HFF-Myc (cell line): ENCODE results near the gene PRDM12.

Source experiments
- DNase-seq: peaks from one replicate; pipeline ENCODE4 v3.0.0-alpha.2; 2011; ENCODE audit warnings: low read depth; ENCODE audit errors: extremely low read depth
- H3K4me3 ChIP-seq: replicated peaks from 2 replicates; pipeline ENCODE4 v1.5.1; 2011; ENCODE audit warnings: low read depth, mild to moderate bottlenecking, control low read depth, low read length
- CTCF ChIP-seq: IDR thresholded peaks from 2 replicates; pipeline ENCODE4 v1.5.1; 2012; ENCODE audit warnings: mild to moderate bottlenecking, low read depth, low read length, control low read depth; ENCODE audit errors: missing control alignments

Gene PRDM12

GRCh38 chr9:130627896-130628792 is 36.2 kb upstream of the PRDM12 start:
- no peak for DNase-seq
- no peak for TF ChIP-seq CTCF
- H3K4me3 ChIP-seq, result no peak overlapping the region

GRCh38 chr9:130629443-130630070 is 34.8 kb upstream of the PRDM12 start:
- no peak for DNase-seq
- no peak overlapping the region for H3K4me3 ChIP-seq
- no peak for TF ChIP-seq CTCF

GRCh38 chr9:130630071-130630450 is 34.3 kb upstream of the PRDM12 start:
- no peak for DNase-seq
- no peak for TF ChIP-seq CTCF
- no peak overlapping the region for H3K4me3 ChIP-seq

GRCh38 chr9:130630506-130631330 is 33.7 kb upstream of the PRDM12 start:
- H3K4me3 ChIP-seq, result no peak overlapping the region
- DNase-seq, result no peak
- no peak for TF ChIP-seq CTCF

- H3K4me3 ChIP-seq, result no peak overlapping the region
- TF ChIP-seq CTCF, result no peak
- DNase-seq, result no peak
These were observed 32.9 kb upstream of the PRDM12 start for GRCh38 chr9:130631331-130632080.

GRCh38 chr9:130632081-130632710 is 32.2 kb upstream of the PRDM12 start:
- TF ChIP-seq CTCF, result no peak
- no peak for DNase-seq
- H3K4me3 ChIP-seq, result no peak overlapping the region
